ENCODE measurements around the gene LIPC.

LIPC gene

DNA sequence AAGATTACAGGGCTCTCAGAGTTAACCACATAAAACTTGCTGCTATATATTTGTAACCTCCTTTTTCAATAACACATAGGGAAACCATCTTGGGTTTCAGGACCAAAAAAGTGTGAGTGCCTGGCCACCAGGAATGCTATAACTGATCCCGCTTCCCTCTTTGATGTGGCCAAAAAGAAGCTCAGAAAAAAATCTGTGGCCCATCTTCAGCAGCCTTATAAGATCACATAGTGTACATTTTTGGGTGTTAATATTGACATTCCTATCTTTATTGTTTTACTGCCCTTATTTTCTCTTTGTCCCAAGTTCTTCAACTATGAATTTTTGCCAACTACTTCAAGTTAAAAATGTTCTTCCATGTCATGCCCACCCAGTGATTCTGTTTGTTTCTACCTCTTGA, 102.8 kb downstream of the LIPC start:
- TF ChIP-seq, protein P1, sequence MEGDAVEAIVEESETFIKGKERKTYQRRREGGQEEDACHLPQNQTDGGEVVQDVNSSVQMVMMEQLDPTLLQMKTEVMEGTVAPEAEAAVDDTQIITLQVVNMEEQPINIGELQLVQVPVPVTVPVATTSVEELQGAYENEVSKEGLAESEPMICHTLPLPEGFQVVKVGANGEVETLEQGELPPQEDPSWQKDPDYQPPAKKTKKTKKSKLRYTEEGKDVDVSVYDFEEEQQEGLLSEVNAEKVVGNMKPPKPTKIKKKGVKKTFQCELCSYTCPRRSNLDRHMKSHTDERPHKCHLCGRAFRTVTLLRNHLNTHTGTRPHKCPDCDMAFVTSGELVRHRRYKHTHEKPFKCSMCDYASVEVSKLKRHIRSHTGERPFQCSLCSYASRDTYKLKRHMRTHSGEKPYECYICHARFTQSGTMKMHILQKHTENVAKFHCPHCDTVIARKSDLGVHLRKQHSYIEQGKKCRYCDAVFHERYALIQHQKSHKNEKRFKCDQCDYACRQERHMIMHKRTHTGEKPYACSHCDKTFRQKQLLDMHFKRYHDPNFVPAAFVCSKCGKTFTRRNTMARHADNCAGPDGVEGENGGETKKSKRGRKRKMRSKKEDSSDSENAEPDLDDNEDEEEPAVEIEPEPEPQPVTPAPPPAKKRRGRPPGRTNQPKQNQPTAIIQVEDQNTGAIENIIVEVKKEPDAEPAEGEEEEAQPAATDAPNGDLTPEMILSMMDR (IDR thresholded peaks at IDR 0.05; ENCODE audit: borderline replicate concordance, insufficient read depth, low read depth, low read length), result no peak
- H3K4me3 ChIP-seq (ENCODE audit: low read depth, low read length), result no peak overlapping the region

DNA sequence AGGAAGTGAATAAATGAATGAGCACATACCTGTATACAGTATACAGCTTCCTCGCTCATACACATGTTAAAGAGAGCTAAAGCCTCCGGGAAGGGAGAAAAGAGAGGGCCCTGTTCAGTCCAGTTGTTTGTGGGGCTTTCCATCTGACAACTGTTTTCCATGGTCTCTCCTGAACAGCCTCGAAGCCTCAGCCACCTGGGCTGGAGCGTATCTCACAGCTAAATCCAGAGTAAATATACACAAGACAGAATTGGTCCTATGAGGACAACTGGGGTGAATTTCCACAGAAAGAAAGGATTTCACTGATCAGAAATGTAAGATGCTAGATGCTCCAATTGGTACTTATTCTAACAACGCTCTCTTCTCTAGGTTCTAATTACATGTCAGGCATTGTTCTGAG, 103.5 kb downstream of the LIPC start:
- TF ChIP-seq, protein P1 (IDR thresholded peaks at IDR 0.05; ENCODE audit: borderline replicate concordance, insufficient read depth, low read depth, low read length), result no peak
- no peak overlapping the region for H3K4me3 ChIP-seq (ENCODE audit: low read depth, low read length)

DNA sequence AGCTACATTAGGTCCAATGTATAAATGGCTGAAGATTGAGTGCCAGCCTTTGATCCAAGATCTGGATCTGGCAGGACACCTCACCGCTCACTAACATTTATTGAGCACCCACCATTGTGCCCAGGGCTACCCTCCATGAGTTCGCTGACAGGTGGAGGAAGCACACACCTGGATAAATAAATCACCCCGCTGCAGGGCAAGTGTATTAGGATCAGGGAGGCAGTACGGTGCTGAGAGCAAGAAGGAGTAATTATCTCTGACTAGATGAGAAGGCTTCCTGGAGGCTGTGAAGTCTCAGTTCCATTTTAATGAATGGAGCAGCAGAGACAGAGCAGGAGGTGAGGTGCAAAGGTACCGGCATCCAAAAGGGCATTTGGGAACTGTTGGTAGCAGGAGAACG, 104.1 kb downstream of the LIPC start:
- TF ChIP-seq, protein P1 (IDR thresholded peaks at IDR 0.05; ENCODE audit: borderline replicate concordance, insufficient read depth, low read depth, low read length), result no peak

DNA sequence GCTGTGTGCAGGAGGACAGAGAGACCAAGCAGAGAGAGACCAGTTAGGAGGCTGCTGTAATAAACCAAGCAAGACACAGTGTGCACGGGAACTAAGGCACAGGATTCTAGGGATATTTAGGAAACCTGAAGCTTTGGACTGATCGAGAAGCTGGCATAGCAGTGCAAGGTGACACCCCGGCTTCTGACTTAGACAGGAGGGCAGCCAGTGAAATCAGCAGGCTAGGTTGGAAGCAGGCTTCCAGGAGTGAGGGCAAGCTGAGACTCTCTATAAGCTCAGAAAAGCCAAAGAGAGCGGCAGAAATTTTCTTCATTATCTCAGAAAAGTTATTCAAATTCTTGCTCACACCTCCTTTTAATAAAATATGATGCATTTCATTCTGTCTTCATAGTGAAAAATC, 104.6 kb downstream of the LIPC start:
- TF ChIP-seq, protein P1 (IDR thresholded peaks at IDR 0.05; ENCODE audit: borderline replicate concordance, insufficient read depth, low read depth, low read length), result no peak

More for the DNA sequence above, 104.1 kb downstream of the LIPC start:
- no peak overlapping the region for H3K4me3 ChIP-seq (ENCODE audit: low read depth, low read length)

GRCh38 chr15:58537033-58537432, 105.2 kb downstream of the LIPC start:
- TF ChIP-seq, protein P1 (IDR thresholded peaks at IDR 0.05; ENCODE audit: borderline replicate concordance, insufficient read depth, low read depth, low read length), result no peak
- H3K4me3 ChIP-seq (ENCODE audit: low read depth, low read length), result no peak overlapping the region

More for the DNA sequence above, 104.6 kb downstream of the LIPC start:
- no peak overlapping the region for H3K4me3 ChIP-seq (ENCODE audit: low read depth, low read length)

DNA sequence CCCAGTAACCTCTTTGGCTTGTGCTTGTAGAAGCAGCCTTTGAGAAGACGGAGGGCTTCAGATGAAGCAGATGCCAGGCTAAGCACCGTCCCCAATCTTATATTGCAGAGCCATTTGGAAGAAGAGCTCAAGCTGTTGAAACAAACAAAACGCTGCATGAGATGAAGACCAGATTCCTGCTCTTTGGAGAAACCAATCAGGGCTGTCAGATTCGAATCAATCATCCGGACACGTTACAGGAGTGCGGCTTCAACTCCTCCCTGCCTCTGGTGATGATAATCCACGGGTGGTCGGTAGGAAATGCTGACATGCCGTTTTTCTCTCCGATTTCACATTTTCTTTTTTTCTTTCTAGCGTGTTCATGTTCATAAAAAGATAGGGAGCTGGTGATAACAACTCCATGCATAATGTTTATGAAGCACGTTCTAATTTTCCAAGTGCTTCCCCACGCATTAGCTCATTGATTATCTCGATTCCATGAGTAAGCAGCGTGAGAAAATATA, 106.5 kb downstream of the LIPC start:
- H3K4me3 ChIP-seq (ENCODE audit: low read depth, low read length), result no peak overlapping the region
- TF ChIP-seq, protein P1 (IDR thresholded peaks at IDR 0.05; ENCODE audit: borderline replicate concordance, insufficient read depth, low read depth, low read length), result no peak

GRCh38 chr15:58538901-58539300, 107.1 kb downstream of the LIPC start:
- TF ChIP-seq, protein P1 (IDR thresholded peaks at IDR 0.05; ENCODE audit: borderline replicate concordance, insufficient read depth, low read depth, low read length), result no peak
- no peak overlapping the region for H3K4me3 ChIP-seq (ENCODE audit: low read depth, low read length)
